GM11168 (cell line): ENCODE measurements around the gene FRA10AC1.
"Not testable (repeated sequence)": the region's sequence is repeated elsewhere in the genome, so short reads cannot be mapped to it uniquely, and the experiment has no call there.

Experiments used
- in situ Hi-C: fragments of 300-500 bp; cut with MboI; formaldehyde crosslinking; loops from one replicate; pipeline ENCODE4 v1.12.0; 2022; ENCODE audit warnings: low sequenced_read_pairs; ENCODE audit not compliant: unreplicated experiment

FRA10AC1 gene

GRCh38 chr10:93704451-93704850 lies 2.1 kb upstream of the FRA10AC1 start:
- in situ Hi-C loops: loop anchor here (5.0 kb wide), 1 partner anchor 108 kb away; no protein-coding TSS in a partner anchor

- in situ Hi-C loops: loop anchor here (5.0 kb wide), 1 partner anchor 108 kb away; no protein-coding TSS in a partner anchor
These were observed 1.4 kb upstream of the FRA10AC1 start for GRCh38 chr10:93703841-93704240.

- in situ Hi-C loops: loop anchor here (5.0 kb wide), 1 partner anchor 109 kb away; no protein-coding TSS in a partner anchor
These were observed 674 bp upstream of the FRA10AC1 start for GRCh38 chr10:93703066-93703465.

- in situ Hi-C loops: loop anchor here (5.0 kb wide), 1 partner anchor 110 kb away; no protein-coding TSS in a partner anchor
These were observed 554 bp downstream of the FRA10AC1 start for GRCh38 chr10:93701866-93702209.

- in situ Hi-C loops: no loop called here
These were observed 5.2 kb downstream of the FRA10AC1 start for GRCh38 chr10:93697207-93697606.

- in situ Hi-C loops: not testable (repeated sequence)
These were observed 5.8 kb downstream of the FRA10AC1 start for GRCh38 chr10:93696582-93696981.

GRCh38 chr10:93695740-93696139 lies 6.7 kb downstream of the FRA10AC1 start:
- in situ Hi-C loops: no loop called here

- in situ Hi-C loops: no loop called here
These were observed 14.7 kb downstream of the FRA10AC1 start for GRCh38 chr10:93687737-93688136.

- in situ Hi-C loops: no loop called here
These were observed 21.9 kb downstream of the FRA10AC1 start for GRCh38 chr10:93680412-93681047.

- in situ Hi-C loops: loop anchor here (5.0 kb wide), 1 partner anchor 127 kb away; no protein-coding TSS in a partner anchor
These were observed 23.4 kb downstream of the FRA10AC1 start for GRCh38 chr10:93678805-93679587.

GRCh38 chr10:93678386-93678785 lies 24.0 kb downstream of the FRA10AC1 start:
- in situ Hi-C loops: loop anchor here (5.0 kb wide), 1 partner anchor 126 kb away; no protein-coding TSS in a partner anchor

- in situ Hi-C loops: no loop called here
These were observed 28.6 kb downstream of the FRA10AC1 start for GRCh38 chr10:93673791-93674190.

- in situ Hi-C loops: no loop called here
These were observed 29.5 kb downstream of the FRA10AC1 start for GRCh38 chr10:93672890-93673289.

GRCh38 chr10:93672022-93672678 lies 30.2 kb downstream of the FRA10AC1 start:
- in situ Hi-C loops: no loop called here

- in situ Hi-C loops: no loop called here
These were observed 31.4 kb downstream of the FRA10AC1 start for GRCh38 chr10:93671042-93671441.

GRCh38 chr10:93670372-93670771 lies 32.0 kb downstream of the FRA10AC1 start:
- in situ Hi-C loops: no loop called here

- in situ Hi-C loops: no loop called here
These were observed 34.6 kb downstream of the FRA10AC1 start for GRCh38 chr10:93667795-93668194.

- in situ Hi-C loops: no loop called here
These were observed 36.4 kb downstream of the FRA10AC1 start for GRCh38 chr10:93666030-93666429.

- in situ Hi-C loops: no loop called here
These were observed 44.6 kb downstream of the FRA10AC1 start for GRCh38 chr10:93657757-93658156.

- in situ Hi-C loops: no loop called here
These were observed 46.2 kb downstream of the FRA10AC1 start for GRCh38 chr10:93656155-93656554.

- in situ Hi-C loops: no loop called here
These were observed 48.2 kb downstream of the FRA10AC1 start for GRCh38 chr10:93654201-93654600.
